Lung (tissue), 16 donors: ENCODE measurements around the gene AGO4. TPM values are rescaled to one million over a fixed set of nuclear protein-coding genes. Genes with fewer than 3 reads are reported as not detected.

Experiments
- ATAC-seq: fragments of 200-7000 bp; cut with Tn5 transposase; one replicate; pipeline ENCODE4 v1.9.1; 2020; ENCODE audit warnings: moderate number of reproducible peaks; ENCODE audit not compliant: insufficient read depth, low FRiP score
- DNase-seq, 3 donors: peaks; one replicate each; pipeline ENCODE4 v3.0.0-alpha.2; 2013 to 2017
- H3K27ac ChIP-seq, 2 donors: one replicate each; pipeline ENCODE4 v1.5.1; 2013; ENCODE audit warnings: mild to moderate bottlenecking in 2 of 2, moderate library complexity in 2 of 2, control low read depth in 1 of 2, inconsistent platforms in 1 of 2, low read depth in 1 of 2, low read length in 1 of 2
- H3K27me3 ChIP-seq, 3 donors: one replicate each; pipeline ENCODE4 v1.5.1; 2013; ENCODE audit warnings: low read length in 2 of 3; ENCODE audit not compliant: control insufficient read depth in 3 of 3, insufficient read depth in 3 of 3
- H3K36me3 ChIP-seq, 4 donors: one replicate each; pipeline ENCODE4 v1.5.1; 2013; ENCODE audit warnings: low read length in 4 of 4, mild to moderate bottlenecking in 1 of 4, moderate library complexity in 1 of 4; ENCODE audit not compliant: control insufficient read depth in 4 of 4, insufficient read depth in 4 of 4
- H3K4me1 ChIP-seq, 5 donors: one replicate each; pipeline ENCODE4 v1.5.1; 2013; ENCODE audit warnings: low read length in 5 of 5, mild to moderate bottlenecking in 2 of 5, moderate library complexity in 1 of 5; ENCODE audit not compliant: control insufficient read depth in 5 of 5, insufficient read depth in 5 of 5
- H3K4me3 ChIP-seq: one replicate; pipeline ENCODE4 v1.5.1; 2013; ENCODE audit warnings: mild to moderate bottlenecking, control low read depth, moderate library complexity
- H3K9ac ChIP-seq, 2 donors: one replicate each; pipeline ENCODE4 v1.5.1; 2013; ENCODE audit warnings: low read length in 2 of 2, control low read depth in 1 of 2; ENCODE audit not compliant: insufficient read depth in 1 of 2
- H3K9me3 ChIP-seq, 4 donors: one replicate each; pipeline ENCODE4 v1.5.1; 2013; ENCODE audit warnings: low read length in 3 of 4, mild to moderate bottlenecking in 1 of 4, moderate library complexity in 1 of 4; ENCODE audit not compliant: control insufficient read depth in 4 of 4, insufficient read depth in 3 of 4
- CTCF ChIP-seq: IDR thresholded peaks from 2 replicates; pipeline ENCODE4 v1.5.1; 2012; ENCODE audit warnings: mild to moderate bottlenecking; ENCODE audit errors: control extremely low read depth, extremely low read depth
- WGBS, 2 donors: extraction: QIAGEN DNeasy Blood & Tissue Kit; methylation state at CpG; one replicate each; pipeline ENCODE4 v1.1.7; 2013; 5-methylcytosine and 5-hydroxymethylcytosine counted together
- long read RNA-seq, 5 donors: transcript quantifications; one replicate each; lab custom pipeline, GENCODE V29; 2026
- polyA plus RNA-seq, 2 donors: library from polyadenylated mRNA; stranded (reverse); fragments of 200-250 nt; gene quantifications; one replicate each; pipeline ENCODE4 v1.2.1, GENCODE V29; 2013
- total RNA-seq, 2 donors: library from RNA; depleted of rRNA in 1 of 2; stranded (reverse); fragments of >200 nt in 1 of 2; gene quantifications; one replicate each; pipeline ENCODE4 v1.2.1, GENCODE V29; 2014 to 2021
- donor health status: control.
- donor health status: control.
- donor health status: Bipolar disorder and iron deficiency.
- donor health status: healthy.
- donor health status: DM: yes; HTN: yes; CAD: no.

AGO4 gene
- total RNA-seq (10 to 100 TPM; 18.9 to 37.3 TPM), polyA plus RNA-seq (10 to 100 TPM in 1 of 2 donors, 1 to 10 TPM in 1; 8.5 to 19.5 TPM)
- long read RNA-seq, donor 1, full-length matches to known transcripts, result 3 of 3 reads
- long read RNA-seq, donor 1, partial matches to known transcripts, result 0 of 3 reads
- long read RNA-seq, donor 1, other reads (novel, unspliced or antisense), result 0 of 3 reads
- long read RNA-seq, donor 2, partial matches to known transcripts, result 0 of 1 reads
- long read RNA-seq, donor 2, other reads (novel, unspliced or antisense), result 0 of 1 reads
- long read RNA-seq, donor 3, result 0 reads
- long read RNA-seq, donor 4, partial matches to known transcripts, result 0 of 1 reads
- long read RNA-seq, donor 4, other reads (novel, unspliced or antisense), result 0 of 1 reads
- long read RNA-seq, donor 5, full-length matches to known transcripts, result 3 of 12 reads
- long read RNA-seq, donor 5, partial matches to known transcripts, result 9 of 12 reads
- long read RNA-seq, donor 5, other reads (novel, unspliced or antisense), result 0 of 12 reads

- peak within 1 kb of the TSS; percentile 85 for H3K4me3 ChIP-seq
- peaks cover 3 to 16% (median 6%) of the 10 kb centered on the region in 5 donors for H3K4me1 ChIP-seq
- 1 to 3% methylated on average over 52 to 105 of the region's 105 CpGs for WGBS, 2 donors
Measured at GRCh38 chr1:35807614-35808449, at the start of gene AGO4. Gene AGO4, plus strand, starts transcription at chr1:35808016. Its CDS starts 401 bp downstream, at chr1:35808417.

DNA sequence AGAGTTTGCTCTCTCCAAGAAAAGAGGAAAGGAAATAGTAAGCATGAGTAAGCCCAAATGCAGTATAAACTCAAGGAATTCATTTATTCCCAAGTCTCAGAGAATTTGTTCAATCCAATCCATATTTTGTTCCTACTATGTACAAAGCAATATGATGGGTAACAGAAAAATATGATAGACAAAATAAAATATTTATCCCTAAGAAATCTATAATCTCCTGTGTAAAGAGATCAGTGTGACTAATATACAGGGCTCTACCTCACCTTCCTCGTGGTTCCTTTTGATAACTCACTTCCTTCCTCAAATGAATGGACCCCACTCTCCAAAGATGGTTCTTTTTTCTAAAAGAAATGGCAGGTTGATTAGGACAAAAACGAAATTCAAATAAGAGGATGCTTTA, 45.7 kb upstream of the AGO4 start:
- Histone ChIP-seq H3K9ac (no peak overlapping the region), H3K4me3 (no peak overlapping the region), H3K36me3 (peaks cover 0 to 3% (median 0%) of the 10 kb centered on the region in 4 donors), H3K4me1 (no peaks in the 10 kb centered on the region), H3K27me3 (no peaks in the 10 kb centered on the region), H3K9me3 (no peaks in the 10 kb centered on the region), H3K27ac (no peak overlapping the region)
- no peak for DNase-seq
- WGBS, 2 donors, result 28 to 52% methylated on average over 2 of the region's 2 CpGs
- no peak for TF ChIP-seq CTCF
- no peak for ATAC-seq

More at GRCh38 chr1:35807614-35808449, at the start of gene AGO4:
- Histone ChIP-seq H3K36me3 (no peaks in the 10 kb centered on the region), H3K27ac (peak within 1 kb of the TSS; percentile 97), H3K9me3 (no peaks in the 10 kb centered on the region), H3K27me3 (no peaks in the 10 kb centered on the region), H3K9ac (peak within 1 kb of the TSS; percentile 69 to 75)
- TF ChIP-seq CTCF, result no peak
- ATAC-seq (peak; percentile 29), DNase-seq (peak; percentile 67 to 87 (median 71))

DNA sequence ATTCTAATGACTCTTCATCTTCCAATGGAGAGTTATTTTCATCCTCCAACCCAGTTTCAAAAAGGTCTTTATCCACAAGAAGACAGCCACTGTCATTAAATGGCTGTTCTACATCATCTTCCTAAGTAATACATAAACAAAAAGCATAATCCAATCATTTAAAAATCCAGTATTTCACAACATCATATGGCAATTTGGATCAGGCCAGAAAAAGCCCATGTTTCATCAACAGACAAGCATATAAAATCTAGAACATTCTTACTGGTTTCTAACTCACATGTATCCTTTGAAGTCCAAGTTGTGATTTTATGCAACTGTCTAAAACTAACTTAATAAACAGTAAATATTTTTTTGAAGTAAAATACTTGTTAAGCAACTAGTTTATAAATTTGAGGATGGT, 44.6 kb upstream of the AGO4 start:
- Histone ChIP-seq H3K9ac (no peak overlapping the region), H3K4me1 (no peaks in the 10 kb centered on the region), H3K36me3 (peaks cover 0 to 3% (median 0%) of the 10 kb centered on the region in 4 donors), H3K27ac (no peak overlapping the region), H3K27me3 (no peaks in the 10 kb centered on the region), H3K9me3 (no peaks in the 10 kb centered on the region), H3K4me3 (no peak overlapping the region)
- TF ChIP-seq CTCF, result no peak
- no peak for ATAC-seq
- DNase-seq, result no peak
